SIG-M5 (cell line): ENCODE results near the gene C10orf88.
"Not testable (repeated sequence)": the region's sequence is repeated elsewhere in the genome, so short reads cannot be mapped to it uniquely, and the experiment has no call there.

ENCODE experiments used
- DNase-seq: peaks from one replicate; lab custom pipeline; 2025; lab: John Stamatoyannopoulos, UW

Gene C10orf88

DNA sequence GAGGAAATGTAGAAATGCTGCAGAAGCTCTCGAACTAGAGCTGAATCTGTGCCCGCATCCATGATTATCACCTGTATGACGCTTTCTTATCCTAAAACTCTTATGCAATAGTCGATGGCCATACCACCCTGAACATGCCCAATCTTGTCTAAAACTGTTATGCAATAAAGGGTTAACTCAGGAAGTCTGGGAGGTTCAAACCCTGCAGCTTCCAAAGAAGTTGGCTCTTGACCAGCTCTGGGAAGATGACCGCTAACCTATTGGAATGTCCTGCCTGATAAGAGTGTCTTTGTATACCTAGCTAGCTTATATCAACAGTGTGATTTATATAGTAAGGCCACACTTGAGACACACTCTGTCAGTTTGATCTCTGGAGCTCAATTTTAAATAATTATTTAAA lies 3.4 kb upstream of the C10orf88 start:
- DNase-seq, result no peak

DNA sequence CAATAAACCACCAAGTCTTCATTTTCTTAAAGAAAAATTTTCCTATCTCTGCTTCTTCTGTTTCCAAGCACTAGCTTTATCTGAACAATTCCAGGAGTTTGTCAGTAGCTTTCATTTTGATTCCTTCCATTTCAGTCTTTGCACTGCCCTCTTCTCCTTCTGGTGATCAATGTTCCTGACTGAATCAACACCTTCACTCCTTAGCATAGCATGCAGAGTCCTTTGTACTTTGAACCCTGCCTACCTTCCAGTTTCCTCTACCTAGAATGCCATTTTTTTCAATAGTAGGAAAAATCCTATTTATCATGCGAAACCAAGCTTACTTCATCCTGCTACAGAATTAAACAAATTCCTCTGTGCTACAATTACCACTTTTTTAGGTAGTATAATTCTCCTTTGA lies 1.9 kb upstream of the C10orf88 start:
- no peak for DNase-seq

DNA sequence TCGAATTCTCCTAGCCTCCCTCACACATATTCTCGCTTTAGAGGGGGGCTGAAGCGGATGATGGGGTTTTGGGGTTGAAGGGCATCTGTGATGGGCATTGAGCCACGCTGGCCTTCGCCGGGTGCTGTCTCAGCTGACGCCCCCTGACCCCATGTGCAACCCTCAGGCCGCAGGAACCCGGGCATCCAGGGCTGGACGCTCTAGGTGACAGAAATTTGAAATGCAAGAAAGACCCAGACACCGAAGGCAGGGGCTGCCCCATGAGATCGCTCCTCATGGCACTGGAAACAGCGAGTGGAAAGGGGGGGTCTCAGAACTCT lies 664 bp upstream of the C10orf88 start:
- no peak for DNase-seq

DNA sequence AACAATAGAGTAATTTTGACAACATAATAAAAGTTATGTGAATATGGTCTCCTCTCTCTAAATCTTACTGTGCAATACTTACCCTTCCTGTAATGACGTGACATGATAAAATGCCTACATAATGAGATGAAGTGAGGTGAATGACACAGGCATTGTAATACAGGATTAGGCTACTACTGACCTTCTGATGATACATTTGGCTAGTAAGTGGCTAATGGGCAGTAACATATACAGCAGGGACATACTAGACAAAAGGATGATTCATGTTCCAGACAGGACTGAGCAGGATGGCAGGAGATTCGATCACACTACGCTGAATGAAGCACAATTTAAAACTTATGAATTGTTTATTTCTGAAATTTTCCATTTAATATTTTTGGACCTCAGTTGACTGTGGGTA lies 4.7 kb downstream of the C10orf88 start:
- no peak for DNase-seq

DNA sequence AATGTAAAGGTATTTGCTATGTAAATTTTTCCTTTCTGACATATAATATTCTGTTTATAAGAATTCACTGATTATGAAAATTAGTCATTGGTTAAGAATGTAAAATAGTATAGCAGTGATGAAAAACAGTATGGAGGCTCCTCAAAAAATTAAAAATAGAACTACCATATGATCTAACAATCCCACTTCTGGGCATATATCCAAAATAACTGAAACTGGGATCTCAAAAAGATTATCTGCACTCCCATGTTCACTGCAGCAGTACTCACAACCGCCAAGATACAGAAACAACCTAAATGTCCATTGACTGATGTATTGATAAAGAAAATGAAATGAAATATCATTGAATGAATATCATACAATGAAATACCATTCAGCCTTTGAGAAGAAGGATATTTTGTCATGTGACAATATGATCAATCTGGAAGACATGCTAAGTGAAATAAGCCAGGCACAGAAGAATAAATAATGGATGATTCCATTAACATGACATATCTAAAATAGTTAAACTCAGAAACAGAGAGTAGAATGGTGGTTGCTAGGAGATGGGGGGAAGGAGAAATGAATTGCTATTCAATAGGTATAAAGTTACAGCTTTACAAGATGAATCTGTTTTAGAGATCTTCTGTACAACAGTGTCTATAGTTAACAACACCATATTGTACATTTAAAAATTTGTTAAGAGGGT lies 14.0 kb downstream of the C10orf88 start:
- DNase-seq, result no peak

DNA sequence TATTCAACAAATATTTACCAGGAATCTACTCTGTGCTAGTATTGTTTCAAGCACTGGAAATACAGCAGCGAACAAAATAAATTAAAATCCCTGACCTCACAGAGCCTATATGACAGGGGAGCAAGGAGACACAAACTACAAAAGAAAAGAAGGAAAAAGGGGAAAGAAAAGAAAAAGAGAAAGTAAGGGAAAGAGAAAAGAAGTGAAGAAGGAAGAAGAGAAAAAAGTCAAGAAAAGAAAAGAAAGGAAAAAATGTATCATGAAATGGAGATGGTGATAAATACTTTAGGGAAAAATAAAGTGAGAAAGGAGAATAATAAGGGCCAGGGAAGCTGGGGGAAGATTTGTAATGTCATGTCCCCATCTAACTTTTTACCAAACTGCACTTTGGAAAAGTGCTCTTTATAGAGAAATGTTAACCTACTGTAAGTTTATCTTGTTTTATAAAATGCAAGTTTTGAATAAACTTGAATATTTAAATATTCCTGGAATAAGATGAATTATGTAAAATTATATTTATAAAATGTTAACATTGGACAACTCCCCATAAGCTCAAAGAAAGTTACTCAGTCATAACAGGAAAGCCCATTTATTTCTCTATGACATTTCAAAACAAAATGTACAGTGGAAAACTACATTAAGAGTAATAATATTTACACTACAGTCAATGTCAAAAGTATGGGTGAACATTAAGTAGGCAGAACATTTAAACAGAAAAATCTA lies 14.7 kb downstream of the C10orf88 start:
- no peak for DNase-seq

DNA sequence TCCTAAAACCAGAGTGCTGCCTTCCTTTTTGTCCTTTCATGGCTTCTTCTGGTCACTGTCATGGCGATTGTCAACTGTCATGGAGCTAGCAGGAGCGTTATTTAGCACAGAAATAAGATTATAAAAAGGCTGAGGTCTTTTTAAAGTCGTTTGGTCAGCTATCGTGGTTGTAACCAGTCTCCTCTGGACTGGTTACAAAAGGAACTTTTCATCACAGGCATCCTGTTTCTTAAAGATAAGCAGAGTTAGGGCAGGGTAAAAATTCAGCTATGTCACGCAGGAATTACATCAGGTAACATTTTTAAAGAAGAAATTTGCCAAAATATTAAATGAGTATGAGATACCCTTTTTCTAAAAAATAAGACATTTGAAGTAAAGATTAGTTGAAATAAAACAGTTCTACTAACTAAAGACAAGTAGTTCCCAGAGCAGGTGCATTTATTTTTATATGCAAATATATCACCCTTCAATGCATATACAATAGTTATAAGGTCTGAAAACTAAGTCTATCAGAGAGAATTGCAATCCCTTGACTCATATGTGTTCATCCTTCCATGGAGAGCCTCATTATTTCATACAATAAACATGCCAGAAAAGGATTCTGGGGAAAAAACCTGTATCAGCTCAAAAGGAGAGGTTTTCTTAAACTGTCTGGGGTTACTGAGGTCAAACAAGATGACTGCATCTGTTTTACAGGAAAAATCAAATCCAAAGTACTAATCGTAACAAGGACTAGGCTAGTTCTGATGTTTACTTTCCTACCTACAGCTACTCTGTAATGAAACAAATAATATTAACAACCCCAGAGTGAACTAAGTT lies 22.7 kb downstream of the C10orf88 start:
- no peak for DNase-seq

DNA sequence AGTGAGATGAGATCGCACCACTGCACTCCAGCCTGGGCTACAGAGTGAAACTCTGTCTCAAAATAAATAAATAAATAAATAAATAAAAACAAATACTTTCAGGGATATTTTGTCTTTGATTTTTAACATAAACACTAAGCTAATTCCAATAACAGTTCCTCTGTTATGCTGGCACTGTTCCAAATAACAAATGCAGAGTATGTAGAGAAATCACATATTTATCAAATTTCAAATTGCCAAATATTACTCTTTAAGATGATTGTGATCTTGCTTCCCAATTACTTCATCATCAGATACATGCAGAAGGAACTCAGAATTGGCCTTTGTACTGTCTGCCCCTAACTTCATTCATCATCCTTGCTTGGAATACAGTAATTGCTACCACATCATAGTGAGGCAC lies 23.9 kb downstream of the C10orf88 start:
- DNase-seq, result no peak

DNA sequence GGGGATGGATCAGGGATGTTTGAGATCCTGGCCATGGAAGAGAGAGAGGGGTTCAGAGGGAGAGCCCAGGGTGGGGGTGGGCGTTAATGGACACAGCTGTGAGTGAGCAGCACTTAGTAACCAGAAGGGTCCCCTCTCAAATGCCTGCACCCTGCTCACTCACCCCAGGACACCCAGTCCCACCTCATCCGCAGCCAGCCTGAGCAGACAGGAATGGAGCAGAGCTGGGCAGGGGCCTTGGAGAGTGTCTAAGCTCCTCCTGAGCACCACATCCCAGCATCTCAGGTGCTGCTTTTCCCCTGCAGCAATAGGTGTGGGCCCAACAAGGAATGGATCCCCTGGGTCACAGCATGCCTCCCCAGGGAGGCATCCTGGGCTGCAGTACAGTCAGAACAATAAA lies 38.3 kb downstream of the C10orf88 start:
- no peak for DNase-seq

DNA sequence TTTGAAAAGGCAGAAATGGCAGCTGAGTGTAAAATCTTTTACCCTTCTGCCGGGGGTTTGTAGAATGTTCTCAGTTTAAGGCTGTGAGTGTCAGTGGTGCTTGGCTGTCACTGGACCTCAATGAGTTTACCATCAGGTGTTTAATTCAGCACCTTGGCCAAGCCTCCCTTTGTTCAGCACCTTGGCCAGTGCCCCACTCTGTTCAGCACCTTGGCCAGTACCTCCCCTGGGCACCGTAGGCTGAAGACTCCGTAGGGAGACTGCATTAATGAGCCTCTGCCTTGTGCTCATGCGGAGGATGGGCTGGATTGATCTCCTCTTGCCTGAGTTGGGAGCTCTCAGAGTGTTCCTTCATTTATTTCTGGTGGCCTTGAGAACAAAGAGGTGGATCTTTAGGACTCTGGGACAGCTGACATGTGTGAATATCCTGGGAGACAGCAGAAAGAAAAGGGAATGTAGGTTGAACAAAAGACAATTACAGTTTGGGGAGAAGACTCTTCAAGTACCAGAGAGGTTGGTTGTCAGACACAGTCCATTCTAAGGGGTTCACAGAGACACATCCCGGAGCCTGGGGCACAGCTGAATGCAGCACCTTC lies 42.0 kb downstream of the C10orf88 start:
- no peak for DNase-seq

DNA sequence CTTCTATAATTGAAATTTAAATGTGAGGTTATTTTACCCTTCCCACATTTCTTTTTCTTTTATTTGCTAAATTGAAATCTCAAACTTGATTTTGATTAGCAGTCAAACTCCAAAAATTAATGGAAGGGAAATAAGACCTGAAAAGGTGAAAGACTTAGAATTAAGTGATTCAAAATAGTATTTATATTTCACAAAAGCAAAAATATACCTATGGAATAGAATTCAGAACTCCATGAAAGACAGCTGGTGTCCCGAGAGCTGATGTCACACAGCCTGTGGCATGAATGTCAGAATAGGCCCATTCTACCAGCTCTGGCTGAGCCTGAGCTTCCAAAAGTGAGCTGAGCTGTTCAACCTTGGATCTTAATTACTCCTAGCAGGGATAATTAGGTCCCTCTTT lies 43.7 kb downstream of the C10orf88 start, which contains the start of gene FAM24A:
TSS of gene FAM24A (plus strand) at position 301 of the 400 bp plus-strand sequence. CDS start 1,025 bp downstream, outside the sequence.
- DNase-seq, result no peak

DNA sequence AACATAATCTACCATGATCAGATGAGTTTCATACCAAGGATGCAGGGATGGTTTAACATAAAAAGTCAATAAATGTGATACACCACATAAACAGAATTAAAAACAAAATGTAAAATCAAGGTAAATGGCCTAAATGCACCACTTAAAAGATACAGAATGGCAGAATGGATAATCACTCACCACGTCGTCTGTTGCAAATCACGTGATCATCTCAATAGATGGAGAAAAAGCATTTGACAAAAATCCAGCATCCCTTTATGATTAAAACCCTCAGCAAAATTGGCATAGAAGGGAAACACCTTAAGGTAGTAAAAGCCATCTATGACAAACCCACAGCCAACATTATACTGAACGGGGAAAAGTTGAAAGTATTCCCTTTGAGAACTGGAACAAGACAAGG lies 50.2 kb downstream of the C10orf88 start:
- not testable (repeated sequence) for DNase-seq

DNA sequence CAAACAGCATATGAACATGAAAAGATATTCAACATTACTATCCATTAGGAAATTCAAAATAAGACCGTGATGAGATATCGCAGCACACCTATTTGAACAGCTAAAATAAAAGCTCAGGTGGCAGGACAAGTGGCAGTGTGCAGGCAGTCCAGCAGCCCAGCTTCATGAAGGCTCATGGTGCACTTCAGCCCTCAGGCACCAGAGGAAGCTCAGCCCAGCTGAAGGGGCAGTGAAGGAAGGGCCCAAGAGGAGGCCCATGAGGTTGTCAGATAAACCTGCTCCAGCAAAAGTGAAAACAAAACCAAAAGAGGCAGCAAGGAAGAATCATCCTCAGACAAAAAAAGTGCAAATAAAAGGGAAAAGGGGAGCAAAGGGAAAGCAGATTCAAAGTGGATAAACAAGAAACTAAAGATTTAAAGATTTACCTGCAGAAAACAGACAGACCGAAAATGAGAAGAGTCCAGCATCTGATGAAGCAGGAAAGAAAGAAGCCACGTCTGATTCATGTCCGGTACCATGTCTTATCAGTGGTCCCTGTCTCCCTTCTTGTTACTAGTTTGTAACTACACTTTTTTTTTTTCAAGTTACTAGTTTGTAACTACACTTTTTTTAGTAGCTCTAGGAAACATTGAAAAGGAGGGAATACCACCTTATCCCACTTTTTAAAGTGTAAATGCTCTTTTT lies 59.6 kb downstream of the C10orf88 start:
- no peak for DNase-seq

DNA sequence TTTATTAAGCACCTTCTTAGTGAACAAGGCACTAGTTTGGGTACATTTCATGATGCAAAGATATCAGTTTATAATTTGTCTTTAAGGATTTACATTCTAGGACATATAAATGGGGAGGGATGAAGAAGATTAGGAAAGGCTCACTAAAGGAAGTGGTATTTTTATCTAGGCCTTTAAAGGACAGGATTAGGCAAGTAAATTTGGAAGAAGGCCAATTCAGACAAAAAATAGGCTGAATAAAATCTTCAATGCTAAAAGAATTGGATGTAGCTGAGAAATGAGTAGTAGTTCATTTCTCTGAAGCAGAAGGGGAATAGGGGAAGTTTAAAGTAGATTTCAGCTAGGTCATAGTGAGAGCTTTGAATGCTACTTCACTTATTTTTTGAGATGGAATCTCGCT lies 69.9 kb downstream of the C10orf88 start:
- DNase-seq, result no peak

DNA sequence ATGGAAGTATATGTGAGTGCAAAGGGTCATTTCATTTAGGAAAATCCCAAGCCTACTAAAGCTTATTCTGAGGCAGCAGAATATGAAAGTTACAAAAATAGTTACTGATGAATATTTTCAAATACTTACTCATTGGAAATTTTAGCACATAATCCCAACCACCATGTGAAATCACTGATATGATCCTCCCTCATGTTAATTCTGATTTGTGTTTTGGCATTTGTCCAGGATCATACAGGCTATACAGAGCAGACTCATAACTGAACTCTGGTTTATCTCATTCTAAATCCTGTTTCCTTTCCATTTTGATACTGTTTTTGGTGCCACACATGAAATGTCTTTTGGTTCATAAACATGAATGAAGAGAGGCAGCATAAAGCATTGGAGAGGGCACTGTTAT lies 71.3 kb downstream of the C10orf88 start:
- no peak for DNase-seq
